Heart left ventricle (tissue), 16 donors: Measurements from ENCODE around the gene NDUFA6. TPM values are rescaled to one million over a fixed set of nuclear protein-coding genes. Genes with fewer than 3 reads are reported as not detected.
"Not testable (repeated sequence)": the region's sequence is repeated elsewhere in the genome, so short reads cannot be mapped to it uniquely, and the experiment has no call there.

Experiments
- ATAC-seq, 4 donors: fragments of 200-7000 bp; cut with Tn5 transposase; one replicate each; pipeline ENCODE4 v1.9.1; 2020 to 2022; ENCODE audit warnings: moderate library complexity in 4 of 4, mild to moderate bottlenecking in 3 of 4, moderate number of reproducible peaks in 1 of 4
- DNase-seq, 5 donors: peaks; one replicate each; pipeline ENCODE4 v3.0.0-alpha.2; 2020
- H3K27ac ChIP-seq, 12 donors: fragments of 200-600 bp; sonication (generic) in 4 of 12; one replicate each; pipeline versions ENCODE4 v1.5.0 to v1.8.0; 2016 to 2022; ENCODE audit warnings: mild to moderate bottlenecking in 2 of 12
- H3K27me3 ChIP-seq, 9 donors: fragments of 200-600 bp; sonication (generic) in 2 of 9; one replicate each; pipeline versions ENCODE4 v1.5.1 to v1.8.0; 2016 to 2022; ENCODE audit warnings: mild to moderate bottlenecking in 3 of 9
- H3K36me3 ChIP-seq, 9 donors: fragments of 200-600 bp; sonication (generic) in 2 of 9; one replicate each; pipeline versions ENCODE4 v1.5.0 to v1.8.0; 2018 to 2022; ENCODE audit warnings: mild to moderate bottlenecking in 2 of 9
- H3K4me1 ChIP-seq, 12 donors: fragments of 200-600 bp; sonication (generic) in 4 of 12; one replicate each; pipeline versions ENCODE4 v1.5.0 to v1.8.0; 2016 to 2022; ENCODE audit warnings: mild to moderate bottlenecking in 3 of 12
- H3K4me3 ChIP-seq, 12 donors: fragments of 200-600 bp; sonication (generic) in 4 of 12; one replicate each; pipeline versions ENCODE4 v1.5.0 to v1.8.0; 2017 to 2022; ENCODE audit warnings: mild to moderate bottlenecking in 9 of 12, moderate library complexity in 4 of 12
- H3K9me3 ChIP-seq, 12 donors: fragments of 200-600 bp; sonication (generic) in 4 of 12; one replicate each; pipeline versions ENCODE4 v1.5.0 to v1.8.0; 2016 to 2022; ENCODE audit warnings: mild to moderate bottlenecking in 1 of 12
- POLR2A ChIP-seq, 2 donors: fragments of 450-650 bp; IDR thresholded peaks; one replicate each; pipeline ENCODE4 v1.6.1; 2017; ENCODE audit warnings: antibody characterized with exemption in 2 of 2, mild to moderate bottlenecking in 2 of 2, moderate library complexity in 2 of 2
- WGBS, 4 donors: extraction: QIAGEN DNeasy Blood & Tissue Kit in 2 of 4; methylation state at CpG; one replicate each; pipeline versions ENCODE4 v1.1.5 to v1.1.7; 2013 to 2018; 5-methylcytosine and 5-hydroxymethylcytosine counted together
- intact Hi-C, 10 donors: fragments of 100-400 bp; cut with DNase I; formaldehyde crosslinking; loops; one replicate each; pipeline versions ENCODE4 v1.11.1 to v1.14.2; 2022
- polyA plus RNA-seq, 2 donors: library from polyadenylated mRNA; stranded (reverse); fragments of 200-250 nt; gene quantifications; one replicate each; pipeline ENCODE4 v1.2.3, GENCODE V29; 2013
- total RNA-seq, 9 donors: library from RNA; depleted of rRNA in 2 of 9; stranded (reverse); fragments of >200 nt in 2 of 9; fragmentation: NEBNext Ultra II Directional in 3 of 9; extraction: Animal tissue kit (Norgen Biotek cat#: 25700) in 3 of 9; gene quantifications; one replicate each; pipeline versions ENCODE4 v1.1.0 to v1.2.4, GENCODE V29; 2016 to 2023
- TF ChIP-seq, protein P1 (sequence below), 12 donors: fragments of 200-600 bp; sonication (generic) in 4 of 12; IDR thresholded peaks; one replicate each; pipeline versions ENCODE4 v1.5.0 to v1.8.0; 2018 to 2022; ENCODE audit warnings: antibody characterized with exemption in 12 of 12, mild to moderate bottlenecking in 5 of 12
- donor health status: ischemic (EF 13 %, LVEDD 7.1; RV severe dilation, severe dysfunction).
- donor health status: healthy with polysubstance abuse.
- donor health status: DM: no; HTN: yes; CAD: no.
- donor health status: DM: no; HTN: no; CAD: no.
- donor health status: ischemic (EF 25% LVEDD 6.9; RV normal size, moderate dysfunction).
- donor health status: ischemic (EF 25% LVEDD 5.7; RV mildly dilated, moderate dysfunction).
- donor health status: healthy.
- donor health status: DM: yes; HTN: yes; CAD: no.
- donor health status: ischemic (EF 35%, LVEDD 5.7; RV mildly dilated, moderate dysfunction).
- donor health status: nonischemic (EF 11% LVEDD 7.7; RV severe dilation, severe dysfunction).
- donor health status: DM: yes; HTN: yes; CAD: no.
- donor health status: PGD.
- donor health status: ischemic (EF 29% LVEDD 5.4; RV normal size, mild dysfunction).
- donor health status: nonischemic (EF 23%, LVEDD 6.1; RV moderate dilation, normal function).

Gene NDUFA6
- total and polyA plus RNA-seq, 11 donors: 159 to 601 (median 267) TPM

GRCh38 chr22:42116848-42117424 is 26.4 kb upstream of the NDUFA6 start:
- no peak for DNase-seq
- intact Hi-C loops: loop anchor here in 1 of 10 donors (10.0 kb wide), 1 partner anchor 152 kb away; the partner anchor contains the start of gene SEPTIN3
- ATAC-seq: no peak
- Histone ChIP-seq H3K4me3 (no peak overlapping the region), H3K27me3 (no peaks in the 10 kb centered on the region), H3K4me1 (peaks cover 0 to 10% (median 0%) of the 10 kb centered on the region in 12 donors), H3K27ac (no peak overlapping the region), H3K36me3 (peaks cover 0 to 2% (median 0%) of the 10 kb centered on the region in 9 donors), H3K9me3 (peaks cover 0 to 20% (median 11%) of the 10 kb centered on the region in 12 donors)
- TF ChIP-seq, protein P1, sequence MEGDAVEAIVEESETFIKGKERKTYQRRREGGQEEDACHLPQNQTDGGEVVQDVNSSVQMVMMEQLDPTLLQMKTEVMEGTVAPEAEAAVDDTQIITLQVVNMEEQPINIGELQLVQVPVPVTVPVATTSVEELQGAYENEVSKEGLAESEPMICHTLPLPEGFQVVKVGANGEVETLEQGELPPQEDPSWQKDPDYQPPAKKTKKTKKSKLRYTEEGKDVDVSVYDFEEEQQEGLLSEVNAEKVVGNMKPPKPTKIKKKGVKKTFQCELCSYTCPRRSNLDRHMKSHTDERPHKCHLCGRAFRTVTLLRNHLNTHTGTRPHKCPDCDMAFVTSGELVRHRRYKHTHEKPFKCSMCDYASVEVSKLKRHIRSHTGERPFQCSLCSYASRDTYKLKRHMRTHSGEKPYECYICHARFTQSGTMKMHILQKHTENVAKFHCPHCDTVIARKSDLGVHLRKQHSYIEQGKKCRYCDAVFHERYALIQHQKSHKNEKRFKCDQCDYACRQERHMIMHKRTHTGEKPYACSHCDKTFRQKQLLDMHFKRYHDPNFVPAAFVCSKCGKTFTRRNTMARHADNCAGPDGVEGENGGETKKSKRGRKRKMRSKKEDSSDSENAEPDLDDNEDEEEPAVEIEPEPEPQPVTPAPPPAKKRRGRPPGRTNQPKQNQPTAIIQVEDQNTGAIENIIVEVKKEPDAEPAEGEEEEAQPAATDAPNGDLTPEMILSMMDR (IDR thresholded peaks at IDR 0.05): no peak
- TF ChIP-seq POLR2A (IDR thresholded peaks at IDR 0.05): no peak
- WGBS, 4 donors: 90 to 96% (median 91%) methylated on average over 3 to 4 of the region's 4 CpGs

DNA sequence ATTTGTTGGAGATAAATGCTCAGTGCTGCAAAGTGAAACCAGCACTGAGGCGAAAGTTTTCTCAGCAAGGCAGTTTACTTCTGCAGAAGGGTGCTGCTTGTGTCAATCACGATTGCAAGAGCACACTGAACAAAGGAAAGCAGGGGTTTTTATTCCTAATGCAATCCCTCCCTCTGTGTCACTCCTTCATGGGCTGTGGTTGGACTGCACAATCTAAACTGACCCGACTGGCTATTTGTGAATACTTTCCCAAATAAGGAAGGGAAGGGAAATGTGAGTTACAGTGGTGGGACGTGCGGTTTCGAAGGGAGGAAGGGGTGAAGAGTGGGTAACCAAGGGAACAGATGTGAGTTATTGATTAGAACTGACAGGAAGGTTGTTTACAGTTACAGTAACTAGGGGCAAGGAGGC is 24.9 kb upstream of the NDUFA6 start:
- intact Hi-C loops: loop anchor here in 1 of 10 donors (10.0 kb wide), 1 partner anchor 151 kb away; the partner anchor contains the start of gene SEPTIN3
- not testable (repeated sequence) for ATAC-seq, H3K27me3 ChIP-seq, DNase-seq, H3K4me1 ChIP-seq, H3K4me3 ChIP-seq, H3K27ac ChIP-seq, H3K36me3 ChIP-seq
- 89 to 96% (median 92%) methylated on average over 6 of the region's 6 CpGs for WGBS, 4 donors
- H3K9me3 ChIP-seq: peaks cover 0 to 20% (median 11%) of the 10 kb centered on the region in 12 donors

- H3K4me1 ChIP-seq: no peaks in the 10 kb centered on the region
- no peak for TF ChIP-seq POLR2A (IDR thresholded peaks at IDR 0.05)
- TF ChIP-seq, protein P1 (IDR thresholded peaks at IDR 0.05): peak in 8 of 12 donors; percentile 12 to 39 (median 20)
- intact Hi-C loops: loop anchor here in 4 of 10 donors (5.0 to 10.0 kb wide), 3 partner anchors 147 to 152 kb away; partner anchors contain the start of gene SEPTIN3 (in 3 of the 4)
- ATAC-seq (no peak), DNase-seq (no peak)
- no peak overlapping the region for H3K27ac ChIP-seq
- 93 to 98% (median 96%) methylated on average over 7 of the region's 7 CpGs for WGBS, 4 donors
- H3K36me3 ChIP-seq: peaks cover 0 to 2% (median 0%) of the 10 kb centered on the region in 9 donors
- H3K4me3 ChIP-seq: no peak overlapping the region
- H3K27me3 ChIP-seq: no peaks in the 10 kb centered on the region
- peaks cover 0 to 20% (median 11%) of the 10 kb centered on the region in 12 donors for H3K9me3 ChIP-seq
These were observed 24.1 kb upstream of the NDUFA6 start for GRCh38 chr22:42114721-42115120.

- 21 to 28% (median 24%) methylated on average over 4 of the region's 4 CpGs for WGBS, 4 donors
- intact Hi-C loops: loop anchor here in 4 of 10 donors (5.0 to 10.0 kb wide), 3 partner anchors 145 to 150 kb away; partner anchors contain the start of gene SEPTIN3 (in 3 of the 4)
These were observed 22.2 kb upstream of the NDUFA6 start for GRCh38 chr22:42112793-42113192.

More at GRCh38 chr22:42112793-42113192, 22.2 kb upstream of the NDUFA6 start:
- not testable (repeated sequence) for H3K4me3 ChIP-seq, DNase-seq, H3K27me3 ChIP-seq, H3K4me1 ChIP-seq, ATAC-seq, H3K27ac ChIP-seq, H3K36me3 ChIP-seq
- peaks cover 0 to 20% (median 11%) of the 10 kb centered on the region in 12 donors for H3K9me3 ChIP-seq
- TF ChIP-seq, protein P1 (IDR thresholded peaks at IDR 0.05): peak in 3 of 12 donors; percentile 6 to 27 (median 15)
